ENCODE measurements around the gene SPRYD4. TPM values are rescaled to one million over a fixed set of nuclear protein-coding genes. Genes with fewer than 3 reads are reported as not detected.

Gene SPRYD4
- total RNA-seq, 1 donor from 2014 or later = 3.6 TPM

DNA sequence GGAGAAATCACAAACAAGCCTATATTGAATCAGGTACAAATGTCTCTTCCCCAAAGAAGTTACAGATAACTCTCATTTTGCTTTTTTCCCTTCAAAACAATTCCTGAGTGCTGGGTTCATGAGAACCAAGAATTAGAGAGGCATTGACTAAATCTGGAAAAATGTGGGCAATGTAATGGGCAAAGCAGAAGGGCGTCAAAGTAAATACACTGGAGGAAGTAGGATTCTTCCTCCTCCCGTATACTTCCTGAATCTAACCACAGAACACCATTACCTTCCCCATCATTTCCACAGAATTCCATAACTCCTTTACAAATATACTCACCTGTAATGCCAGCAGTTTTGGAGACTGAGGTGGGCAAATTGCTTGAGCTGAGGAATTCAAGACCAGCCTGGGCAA is 50.2 kb downstream of the SPRYD4 start:
- H3K4me3 ChIP-seq = no peak overlapping the region
- no peak for TF ChIP-seq CTCF (IDR thresholded peaks at IDR 0.05; ENCODE audit: borderline replicate concordance)
- peak overlapping the region; percentile 91 for H3K27ac ChIP-seq (replicated peaks)
- peaks cover 50% of the 10 kb centered on the region for H3K4me1 ChIP-seq
- intact Hi-C loops (cut with micrococcal nuclease) = no loop called here
- H3K36me3 ChIP-seq = no peaks in the 10 kb centered on the region
- H3K27me3 ChIP-seq (ENCODE audit: low read depth) = no peaks in the 10 kb centered on the region
- no peak for DNase-seq
- no peaks in the 10 kb centered on the region for H3K9me3 ChIP-seq (replicated peaks)

- Histone ChIP-seq H3K4me3 (peak overlapping the region; percentile 69), H3K27ac (replicated peaks) (peak overlapping the region; percentile 91), H3K9me3 (replicated peaks) (no peaks in the 10 kb centered on the region), H3K4me1 (peaks cover 61% of the 10 kb centered on the region), H3K27me3 (ENCODE audit: low read depth) (no peaks in the 10 kb centered on the region), H3K36me3 (no peaks in the 10 kb centered on the region)
- intact Hi-C loops (cut with micrococcal nuclease) = no loop called here
- TF ChIP-seq CTCF (IDR thresholded peaks at IDR 0.05; ENCODE audit: borderline replicate concordance) = no peak
- DNase-seq = no peak
Observed at GRCh38 chr12:56520048-56520447, 51.7 kb downstream of the SPRYD4 start.

DNA sequence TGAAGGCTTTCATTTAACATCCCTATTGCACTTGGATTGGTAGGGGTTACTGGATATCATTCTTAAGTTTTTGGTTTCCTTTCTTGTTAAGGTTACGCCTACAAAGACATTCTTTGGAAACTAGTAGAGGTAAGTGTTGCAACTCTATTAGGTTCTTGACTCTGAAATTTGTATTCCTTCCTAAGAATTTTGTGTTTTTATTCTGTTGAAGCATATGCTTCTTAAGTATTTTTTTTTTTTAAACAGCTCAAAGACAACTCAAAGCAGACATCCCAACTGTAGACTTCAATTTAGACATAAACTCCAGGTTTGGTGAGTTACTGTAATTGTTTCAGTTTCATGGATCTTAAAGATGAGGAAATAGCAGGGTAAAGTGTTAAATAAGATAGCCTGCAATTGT is 52.1 kb downstream of the SPRYD4 start:
- peak overlapping the region; percentile 91 for H3K27ac ChIP-seq (replicated peaks)
- TF ChIP-seq CTCF (IDR thresholded peaks at IDR 0.05; ENCODE audit: borderline replicate concordance) = no peak
- intact Hi-C loops (cut with micrococcal nuclease) = no loop called here
- peaks cover 66% of the 10 kb centered on the region for H3K4me1 ChIP-seq
- H3K27me3 ChIP-seq (ENCODE audit: low read depth) = no peaks in the 10 kb centered on the region
- H3K9me3 ChIP-seq (replicated peaks) = no peaks in the 10 kb centered on the region
- H3K36me3 ChIP-seq = no peaks in the 10 kb centered on the region
- H3K4me3 ChIP-seq = peak overlapping the region; percentile 69
- DNase-seq = no peak

DNA sequence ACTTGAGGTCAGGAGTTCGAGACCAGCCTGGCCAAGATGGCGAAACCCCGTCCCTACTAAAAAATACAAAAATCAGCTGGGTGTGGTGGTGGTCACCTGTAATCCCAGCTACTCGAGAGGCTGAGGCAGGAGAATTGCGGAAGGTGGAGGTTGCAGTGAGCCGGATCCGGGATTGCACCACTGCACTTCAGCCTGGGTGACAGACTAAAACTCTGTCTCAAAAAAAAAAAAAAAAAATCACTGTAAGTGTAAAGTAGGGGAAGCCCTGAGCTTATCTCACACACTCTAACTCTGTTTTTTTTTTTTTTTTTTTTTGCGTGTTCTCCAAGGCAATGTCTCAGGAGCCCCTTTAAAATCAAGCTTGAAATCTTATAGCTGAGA is 52.8 kb downstream of the SPRYD4 start:
- DNase-seq = no peak
- intact Hi-C loops (cut with micrococcal nuclease) = no loop called here

GRCh38 chr12:56521590-56522371 is 53.4 kb downstream of the SPRYD4 start, which contains the start of gene RBMS2:
RBMS2 (plus strand) TSS chr12:56521820; CDS start chr12:56522024, 204 bp downstream.
- no peaks in the 10 kb centered on the region for H3K36me3 ChIP-seq
- H3K4me1 ChIP-seq = peaks cover 77% of the 10 kb centered on the region
- H3K27ac ChIP-seq (replicated peaks) = peak within 1 kb of the TSS; percentile 91
- TF ChIP-seq CTCF (IDR thresholded peaks at IDR 0.05; ENCODE audit: borderline replicate concordance) = no peak
- peak; percentile 82 for DNase-seq
- no peaks in the 10 kb centered on the region for H3K27me3 ChIP-seq (ENCODE audit: low read depth)
- H3K4me3 ChIP-seq = peak within 1 kb of the TSS; percentile 69
- no peaks in the 10 kb centered on the region for H3K9me3 ChIP-seq (replicated peaks)
- intact Hi-C loops (cut with micrococcal nuclease) = no loop called here

More for the DNA sequence above, 52.8 kb downstream of the SPRYD4 start:
- TF ChIP-seq CTCF (IDR thresholded peaks at IDR 0.05; ENCODE audit: borderline replicate concordance) = no peak
- peaks cover 73% of the 10 kb centered on the region for H3K4me1 ChIP-seq
- H3K27me3 ChIP-seq (ENCODE audit: low read depth) = no peaks in the 10 kb centered on the region
- peak overlapping the region; percentile 91 for H3K27ac ChIP-seq (replicated peaks)
- no peaks in the 10 kb centered on the region for H3K9me3 ChIP-seq (replicated peaks)
- H3K36me3 ChIP-seq = no peaks in the 10 kb centered on the region
- peak overlapping the region; percentile 69 for H3K4me3 ChIP-seq

All from left ventricle myocardium inferior (tissue), 1 donor.